ENCODE results near the gene PRR13.

GRCh38 chr12:53492188-53492587 is 50.7 kb downstream of the PRR13 start:
- no peak for TF ChIP-seq TAF1 (IDR thresholded peaks at IDR 0.05; ENCODE audit: borderline replicate concordance, insufficient read depth, low read length)
- no peak for TF ChIP-seq SIN3A (IDR thresholded peaks at IDR 0.05; ENCODE audit: borderline replicate concordance, insufficient read depth, low read length)
- no peak for TF ChIP-seq POLR2AphosphoS5 (IDR thresholded peaks at IDR 0.05; ENCODE audit: low read depth, low read length)
